ENCODE data around the gene IQGAP3.
A peak's percentile ranks its signal among the peaks of the same experiment; 100 is the strongest.

Gene IQGAP3

DNA sequence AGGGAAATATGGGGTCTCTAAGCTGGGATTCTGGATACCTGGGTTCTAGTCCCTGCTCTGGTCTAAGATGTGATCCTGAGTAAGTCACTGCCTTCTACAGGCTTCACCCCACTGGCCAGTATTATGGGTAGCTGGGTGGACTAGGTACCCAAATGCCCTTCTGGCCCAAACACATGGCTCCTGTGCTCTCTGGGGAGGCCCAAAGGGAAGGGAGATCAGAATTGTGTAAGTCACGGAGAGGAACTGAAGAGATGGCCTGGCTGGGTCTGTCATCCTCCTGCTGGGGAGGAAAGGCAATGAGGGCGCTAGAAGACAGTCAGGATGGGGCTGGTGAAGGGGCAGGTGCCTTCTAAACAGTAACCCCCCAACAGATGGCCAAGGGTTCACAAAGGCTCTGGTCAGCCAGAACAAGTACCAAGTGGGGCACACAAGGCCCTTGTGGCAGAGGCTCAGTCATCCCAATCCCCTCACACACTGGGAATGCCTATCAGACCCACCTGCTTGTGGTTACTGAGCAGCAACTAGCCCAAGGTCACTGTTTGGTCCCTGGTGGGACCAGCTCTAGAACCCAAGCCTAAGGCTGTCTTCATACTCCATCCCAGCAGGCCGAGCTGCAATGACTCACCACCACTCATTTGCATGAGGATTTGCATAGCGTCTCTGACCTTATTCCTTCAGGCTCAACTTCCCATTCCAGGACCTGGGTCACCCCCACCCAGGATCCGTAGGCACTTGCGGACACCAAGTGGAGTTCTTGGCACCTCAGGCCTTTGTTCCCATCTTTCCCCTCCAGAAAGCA is 81.0 kb downstream of the IQGAP3 start:
- no peak for DNase-seq (ENCODE audit: insufficient read length)
- peak; percentile 72 for FAIRE-seq
- no peak for TF ChIP-seq TAF1 (IDR thresholded peaks at IDR 0.05; ENCODE audit: borderline replicate concordance, low read depth, low read length)
- TF ChIP-seq POLR2A (IDR thresholded peaks at IDR 0.05; ENCODE audit: low read depth, low read length): peak; percentile 53; the same call in 1 of the 2 replicates
- peak; percentile 63 for TF ChIP-seq POLR2AphosphoS5 (IDR thresholded peaks at IDR 0.05; ENCODE audit: low read depth, low read length)

DNA sequence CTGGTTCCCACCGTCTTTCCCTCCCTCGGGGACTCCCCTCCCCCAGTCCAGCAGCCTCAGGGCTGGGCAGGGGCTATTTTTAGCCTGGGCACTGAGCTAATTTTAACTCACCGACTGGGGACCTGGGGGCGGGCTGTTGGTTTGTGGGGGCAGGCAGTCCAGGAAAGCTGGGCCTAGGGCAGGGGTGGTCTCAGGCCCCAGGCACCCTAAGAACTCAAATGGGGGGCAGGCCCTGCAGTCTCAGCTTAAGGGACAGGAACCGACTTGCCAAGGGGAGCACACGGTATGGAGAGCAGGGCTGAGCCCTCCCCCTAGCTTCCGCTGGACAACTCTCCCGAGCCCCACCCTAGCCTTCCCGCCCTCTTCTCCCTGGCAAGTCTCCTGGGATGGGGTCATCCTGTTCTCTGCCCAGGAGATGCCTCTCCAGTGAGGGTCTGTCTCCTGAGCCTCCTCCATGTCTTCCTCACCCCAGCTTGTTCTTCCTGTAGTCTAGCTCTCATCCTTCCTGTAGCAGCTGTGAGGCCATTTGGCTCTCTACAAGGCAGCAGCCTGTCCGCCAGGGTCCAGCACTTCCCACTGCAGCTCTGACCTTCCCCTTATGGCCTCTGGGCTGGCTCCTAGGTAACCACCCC is 81.8 kb downstream of the IQGAP3 start:
- TF ChIP-seq POLR2A (IDR thresholded peaks at IDR 0.05; ENCODE audit: low read depth, low read length) (no peak), POLR2AphosphoS5 (IDR thresholded peaks at IDR 0.05; ENCODE audit: low read depth, low read length) (no peak), TAF1 (IDR thresholded peaks at IDR 0.05; ENCODE audit: borderline replicate concordance, low read depth, low read length) (no peak)
- FAIRE-seq: no peak
- no peak for DNase-seq (ENCODE audit: insufficient read length)

DNA sequence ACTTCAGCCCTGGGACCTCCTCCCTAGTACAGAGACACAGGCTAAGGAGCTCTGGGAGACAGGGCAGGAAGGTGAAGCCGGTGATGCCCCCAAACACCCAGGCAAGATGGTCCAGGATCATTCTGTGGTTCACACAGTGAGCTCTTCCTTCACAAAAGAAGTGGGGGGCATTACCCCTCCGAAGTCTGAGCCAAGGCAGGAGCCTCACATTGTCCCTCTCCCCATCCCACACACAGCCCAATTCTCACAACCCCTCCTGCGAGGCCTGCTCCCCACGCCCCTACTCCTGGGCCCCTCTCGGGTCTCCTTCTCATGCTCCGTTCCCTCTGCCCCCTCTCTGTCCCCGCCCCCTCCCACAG is 82.5 kb downstream of the IQGAP3 start:
- no peak for DNase-seq (ENCODE audit: insufficient read length)
- FAIRE-seq: no peak
- TF ChIP-seq POLR2A (IDR thresholded peaks at IDR 0.05; ENCODE audit: low read depth, low read length) (no peak), POLR2AphosphoS5 (IDR thresholded peaks at IDR 0.05; ENCODE audit: low read depth, low read length) (no peak), TAF1 (IDR thresholded peaks at IDR 0.05; ENCODE audit: borderline replicate concordance, low read depth, low read length) (no peak)

DNA sequence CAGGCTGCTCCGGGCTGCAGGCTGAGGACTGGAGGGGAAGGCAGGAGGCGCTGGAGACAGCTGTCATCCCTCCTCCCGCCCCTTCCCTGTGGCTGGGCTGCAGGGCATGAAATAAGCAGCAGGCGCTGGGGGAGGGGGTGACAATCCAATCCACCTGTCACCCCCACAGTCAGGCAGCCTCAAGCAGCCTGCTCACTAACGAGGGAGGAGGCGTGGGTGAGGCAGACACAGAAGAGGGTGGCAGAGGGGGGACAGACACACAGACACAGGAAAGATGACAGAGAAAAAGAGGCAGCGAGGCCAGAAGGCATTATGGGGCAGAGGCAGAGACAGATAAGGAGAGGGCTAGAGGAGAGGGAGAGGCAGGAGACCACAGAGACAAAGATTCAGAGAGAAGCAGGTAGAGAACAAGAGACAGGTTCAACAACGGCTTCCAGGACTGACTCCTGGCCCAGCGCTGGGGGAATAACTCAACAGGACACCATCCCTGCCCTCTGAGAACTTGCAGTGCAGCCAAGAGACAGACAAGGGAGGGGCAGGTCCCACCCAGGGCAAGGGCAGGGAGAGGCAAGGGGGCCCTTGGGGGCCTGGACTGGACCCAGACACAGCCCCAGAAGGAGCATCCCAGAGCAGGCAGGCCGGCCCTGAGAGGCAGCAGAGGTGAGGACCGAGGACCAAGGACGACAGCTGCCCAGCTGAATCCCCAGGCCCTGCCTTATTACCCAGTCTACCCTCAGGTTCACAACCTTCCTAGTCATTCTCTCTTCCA is 83.0 kb downstream of the IQGAP3 start:
- TF ChIP-seq POLR2A (IDR thresholded peaks at IDR 0.05; ENCODE audit: low read depth, low read length) (no peak; the same call in 1 of the 2 replicates), TAF1 (IDR thresholded peaks at IDR 0.05; ENCODE audit: borderline replicate concordance, low read depth, low read length) (no peak), POLR2AphosphoS5 (IDR thresholded peaks at IDR 0.05; ENCODE audit: low read depth, low read length) (no peak)
- DNase-seq (ENCODE audit: insufficient read length) (no peak), FAIRE-seq (no peak)

DNA sequence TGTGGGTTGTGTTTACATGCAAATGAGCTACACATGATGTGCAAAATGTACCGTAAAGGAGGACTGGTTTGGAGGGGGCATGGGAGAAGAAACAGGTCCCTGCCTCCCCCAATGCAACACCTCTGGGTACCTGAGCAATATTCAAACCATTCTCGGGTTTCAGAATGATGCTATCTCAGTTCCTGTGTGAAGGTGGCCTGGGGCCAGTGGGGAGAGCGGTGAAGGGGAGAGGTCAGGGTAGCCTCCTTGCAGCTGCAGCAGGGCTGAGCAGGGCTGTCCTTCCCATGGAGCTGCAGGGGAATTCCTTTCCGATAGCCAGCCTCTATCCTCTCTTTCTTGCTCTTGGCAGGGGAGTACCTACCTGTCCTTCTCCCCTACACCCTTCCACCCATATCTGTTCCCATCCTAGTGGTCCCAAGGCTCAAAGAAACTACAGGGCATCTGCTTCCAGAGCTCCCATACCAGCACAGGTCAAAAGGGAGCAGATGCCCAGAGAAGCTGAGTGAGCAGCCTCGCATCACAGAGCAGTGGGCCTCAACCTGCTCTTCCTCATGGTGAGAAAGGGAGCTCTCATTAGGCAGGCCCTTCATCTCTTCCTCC is 83.7 kb downstream of the IQGAP3 start:
- DNase-seq (ENCODE audit: insufficient read length) (peak; percentile 74), FAIRE-seq (peak; percentile 94)
- TF ChIP-seq TAF1 (IDR thresholded peaks at IDR 0.05; ENCODE audit: borderline replicate concordance, low read depth, low read length): no peak
- no peak for TF ChIP-seq POLR2A (IDR thresholded peaks at IDR 0.05; ENCODE audit: low read depth, low read length)
- TF ChIP-seq POLR2AphosphoS5 (IDR thresholded peaks at IDR 0.05; ENCODE audit: low read depth, low read length): no peak

DNA sequence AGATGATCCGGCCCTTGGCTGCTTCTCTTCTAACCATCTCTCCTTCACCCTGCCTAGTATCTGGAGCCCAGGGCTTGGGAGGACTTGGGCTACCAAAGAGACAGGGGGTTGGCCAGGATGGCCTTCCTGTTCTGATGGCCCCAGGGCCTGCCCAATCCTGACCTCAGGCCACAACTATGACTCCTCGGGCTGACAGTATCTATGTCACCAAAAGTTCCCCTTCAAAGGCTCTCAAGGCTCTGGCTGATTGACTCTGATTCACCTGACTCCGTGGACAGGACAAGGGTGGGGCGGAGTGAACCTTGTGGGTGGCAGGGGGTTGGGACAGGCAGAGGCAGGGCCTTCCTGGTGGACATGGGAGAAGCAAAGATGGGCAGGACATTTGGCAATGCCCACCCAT is 84.5 kb downstream of the IQGAP3 start:
- DNase-seq (ENCODE audit: insufficient read length): no peak
- no peak for FAIRE-seq
- TF ChIP-seq POLR2A (IDR thresholded peaks at IDR 0.05; ENCODE audit: low read depth, low read length) (no peak), TAF1 (IDR thresholded peaks at IDR 0.05; ENCODE audit: borderline replicate concordance, low read depth, low read length) (no peak), POLR2AphosphoS5 (IDR thresholded peaks at IDR 0.05; ENCODE audit: low read depth, low read length) (no peak)

DNA sequence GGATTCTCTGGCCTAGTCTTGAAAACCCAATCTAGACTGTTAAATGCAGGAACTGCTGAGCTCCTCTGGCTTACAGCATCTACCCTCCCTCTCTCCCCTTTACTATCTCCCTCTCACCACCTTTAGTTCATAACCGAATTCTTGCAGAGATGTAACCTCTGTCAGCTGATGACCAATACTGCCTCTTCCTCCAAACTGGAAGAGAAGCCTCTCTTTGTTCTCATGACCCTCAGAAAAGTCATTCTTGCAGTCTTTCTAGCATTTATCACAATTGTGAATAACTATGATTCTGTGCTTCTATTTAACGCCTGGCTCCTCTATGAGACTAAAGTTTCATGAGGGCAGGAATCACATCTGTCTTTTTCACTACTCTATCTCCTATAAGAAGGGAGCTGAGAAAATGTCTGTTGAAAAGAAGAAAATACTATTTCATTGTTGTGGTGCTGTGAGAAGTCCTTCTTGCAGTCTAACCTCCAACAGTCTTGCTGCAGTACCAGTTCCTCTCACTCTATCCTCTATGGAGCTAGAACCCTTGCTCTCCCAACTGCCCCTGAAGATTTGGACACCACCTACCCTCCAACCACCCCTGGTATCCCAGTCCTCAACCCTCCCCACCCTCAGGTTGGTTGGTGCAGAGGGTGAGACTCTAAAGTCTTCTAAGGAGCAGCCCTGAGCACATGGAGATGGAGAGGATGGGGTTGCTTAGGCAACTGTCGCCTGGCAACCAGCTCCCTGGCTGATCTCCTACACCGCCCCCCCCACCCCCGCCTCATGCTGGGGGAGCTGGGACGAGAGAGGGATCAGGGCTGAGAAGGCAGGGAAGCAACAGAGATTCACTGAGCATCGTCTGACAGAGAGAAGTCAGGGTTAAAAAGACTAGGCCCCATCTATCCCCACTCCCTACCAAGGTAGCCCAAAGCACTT is 85.7 kb downstream of the IQGAP3 start:
- no peak for DNase-seq (ENCODE audit: insufficient read length)
- no peak for FAIRE-seq
- TF ChIP-seq TAF1 (IDR thresholded peaks at IDR 0.05; ENCODE audit: borderline replicate concordance, low read depth, low read length) (no peak), POLR2A (IDR thresholded peaks at IDR 0.05; ENCODE audit: low read depth, low read length) (no peak), POLR2AphosphoS5 (IDR thresholded peaks at IDR 0.05; ENCODE audit: low read depth, low read length) (no peak)

DNA sequence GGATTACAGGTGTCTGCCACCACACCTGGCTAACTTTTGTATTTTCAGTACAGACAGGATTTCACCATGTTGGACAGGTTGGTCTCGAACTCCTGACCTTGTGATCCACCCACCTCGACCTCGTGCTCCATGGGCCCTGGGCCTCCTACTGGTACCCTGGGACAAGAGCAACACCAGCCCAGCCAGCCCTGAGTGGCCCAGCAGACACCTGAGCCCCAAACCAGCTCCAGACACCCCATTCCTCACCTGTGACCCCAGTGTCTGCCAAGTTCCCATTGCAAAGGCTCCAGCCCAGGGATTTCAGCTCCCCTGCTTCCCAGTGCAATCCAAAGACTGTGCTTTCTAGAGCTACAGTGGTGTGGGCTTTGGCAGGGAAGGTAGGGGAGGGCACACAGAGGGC is 86.4 kb downstream of the IQGAP3 start:
- TF ChIP-seq POLR2A (IDR thresholded peaks at IDR 0.05; ENCODE audit: low read depth, low read length) (no peak), TAF1 (IDR thresholded peaks at IDR 0.05; ENCODE audit: borderline replicate concordance, low read depth, low read length) (no peak), POLR2AphosphoS5 (IDR thresholded peaks at IDR 0.05; ENCODE audit: low read depth, low read length) (no peak)
- DNase-seq (ENCODE audit: insufficient read length) (no peak), FAIRE-seq (no peak)

DNA sequence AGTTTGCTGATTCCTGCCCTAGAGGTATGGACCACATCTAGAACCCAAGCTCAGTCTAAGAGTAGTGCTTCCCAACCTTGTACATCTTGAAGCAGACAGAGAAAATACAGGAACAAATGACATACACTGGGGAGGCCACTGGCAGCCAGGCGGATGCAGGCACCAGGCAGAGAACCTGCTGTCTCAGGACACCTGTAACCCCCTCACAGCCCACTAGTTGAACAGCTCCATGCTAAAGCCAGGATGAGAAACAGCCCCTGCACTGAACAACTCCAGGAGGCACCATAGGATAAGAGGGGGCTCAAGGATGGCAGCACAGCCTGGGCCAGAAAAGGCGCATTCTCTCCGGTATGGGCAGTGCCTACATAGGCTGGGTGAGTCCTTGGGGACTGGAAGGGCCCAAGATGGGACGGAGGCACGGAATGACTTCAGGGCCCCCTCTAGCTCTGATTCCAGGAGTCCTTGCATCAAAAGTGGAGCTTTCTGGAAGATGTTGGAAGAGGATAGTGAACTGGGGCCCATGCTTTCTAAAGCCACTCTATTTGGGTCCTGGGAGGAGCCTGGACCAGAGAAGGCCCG is 87.8 kb downstream of the IQGAP3 start:
- FAIRE-seq (no peak), DNase-seq (ENCODE audit: insufficient read length) (no peak)
- TF ChIP-seq TAF1 (IDR thresholded peaks at IDR 0.05; ENCODE audit: borderline replicate concordance, low read depth, low read length) (no peak), POLR2AphosphoS5 (IDR thresholded peaks at IDR 0.05; ENCODE audit: low read depth, low read length) (no peak), POLR2A (IDR thresholded peaks at IDR 0.05; ENCODE audit: low read depth, low read length) (no peak)

DNA sequence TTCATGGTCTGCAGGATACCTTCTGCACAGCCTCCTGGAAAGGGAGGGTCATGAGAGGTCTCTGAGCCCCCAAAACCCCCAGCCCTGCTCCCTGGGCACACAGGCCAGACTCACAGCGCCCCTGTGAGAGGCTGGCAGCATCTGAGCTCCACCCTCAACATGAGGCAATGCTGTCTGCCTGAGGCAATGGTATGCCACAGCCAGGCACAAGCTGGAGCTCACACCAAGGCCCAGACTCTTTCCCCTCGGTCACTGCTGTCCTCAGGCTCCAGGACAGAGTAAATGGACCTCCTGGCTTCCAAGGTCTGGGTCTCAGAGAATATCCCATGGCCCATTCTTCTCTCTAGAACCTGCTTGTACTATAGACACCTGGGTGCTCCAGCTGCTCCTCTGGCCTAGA is 89.0 kb downstream of the IQGAP3 start:
- TF ChIP-seq POLR2A (IDR thresholded peaks at IDR 0.05; ENCODE audit: low read depth, low read length) (no peak), POLR2AphosphoS5 (IDR thresholded peaks at IDR 0.05; ENCODE audit: low read depth, low read length) (no peak), TAF1 (IDR thresholded peaks at IDR 0.05; ENCODE audit: borderline replicate concordance, low read depth, low read length) (no peak)
- FAIRE-seq (no peak), DNase-seq (ENCODE audit: insufficient read length) (no peak)

All from GM12892 (cell line).